ENCODE results near the gene SIGLEC6. TPM values are rescaled to one million over a fixed set of nuclear protein-coding genes. Genes with fewer than 3 reads are reported as not detected.

The SIGLEC6 gene
- total and polyA plus RNA-seq, 11 donors, result 0.10 to 0.40 (median 0.24) TPM; not detected in 5

DNA sequence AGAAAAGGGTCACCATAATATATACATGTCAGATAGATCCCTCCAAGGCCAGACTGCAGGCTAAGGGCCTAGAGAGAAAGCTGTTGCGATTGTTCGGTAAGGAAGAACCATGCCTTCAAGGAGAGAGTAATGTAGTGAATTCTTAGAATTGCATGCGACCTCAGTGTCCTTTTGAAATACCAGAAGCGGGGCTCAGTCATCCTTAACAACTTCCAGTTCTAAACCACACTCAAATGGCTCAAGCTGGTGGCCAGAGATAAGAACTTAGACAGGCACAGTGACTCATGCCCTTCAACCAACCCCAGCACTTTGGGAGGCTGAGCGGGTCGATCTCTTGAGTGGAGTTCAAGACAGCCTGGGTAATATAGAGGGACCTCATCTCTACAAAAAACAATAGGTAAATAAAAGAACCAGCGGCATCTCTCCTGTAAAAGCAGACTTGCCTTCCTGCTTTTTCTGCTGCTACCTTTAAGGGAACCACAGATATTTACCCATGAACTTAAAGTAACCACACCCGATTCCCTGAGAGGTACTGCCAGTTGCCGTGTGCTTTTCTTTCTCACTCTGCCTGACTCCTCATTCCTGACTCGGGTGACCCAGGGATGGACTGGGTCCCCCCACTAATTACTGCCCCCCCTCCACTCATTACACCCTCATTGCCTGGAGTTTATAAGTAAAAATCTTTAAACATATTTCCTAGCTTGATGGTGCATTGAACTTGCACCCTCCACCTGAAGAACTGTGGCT is 15.4 kb upstream of the SIGLEC6 start:
- Histone ChIP-seq H3K4me3 (no peak overlapping the region), H3K4me1 (peaks cover 0 to 6% (median 0%) of the 10 kb centered on the region in 12 donors), H3K27ac (no peak overlapping the region), H3K9me3 (no peaks in the 10 kb centered on the region), H3K36me3 (no peaks in the 10 kb centered on the region), H3K27me3 (peaks cover 0 to 57% (median 8%) of the 10 kb centered on the region in 9 donors)
- WGBS, 4 donors, result 40 to 51% (median 47%) methylated on average over 10 of the region's 10 CpGs
- DNase-seq (no peak), ATAC-seq (no peak)
- TF ChIP-seq POLR2A (IDR thresholded peaks at IDR 0.05) (no peak), CTCF (IDR thresholded peaks at IDR 0.05) (no peak)
- intact Hi-C loops (cut with DNase I), result no loop called here

- Histone ChIP-seq H3K4me3 (no peak overlapping the region), H3K9me3 (no peaks in the 10 kb centered on the region), H3K36me3 (no peaks in the 10 kb centered on the region), H3K27ac (no peak overlapping the region), H3K27me3 (peaks cover 0 to 63% (median 8%) of the 10 kb centered on the region in 9 donors), H3K4me1 (peaks cover 0 to 6% (median 0%) of the 10 kb centered on the region in 12 donors)
- no peak for TF ChIP-seq CTCF (IDR thresholded peaks at IDR 0.05)
- TF ChIP-seq POLR2A (IDR thresholded peaks at IDR 0.05), result no peak
- WGBS, 4 donors, result 57 to 65% (median 60%) methylated on average over 5 of the region's 5 CpGs
- ATAC-seq (no peak), DNase-seq (no peak)
- intact Hi-C loops (cut with DNase I), result no loop called here
Observed at GRCh38 chr19:51546107-51546649, 14.7 kb upstream of the SIGLEC6 start.

DNA sequence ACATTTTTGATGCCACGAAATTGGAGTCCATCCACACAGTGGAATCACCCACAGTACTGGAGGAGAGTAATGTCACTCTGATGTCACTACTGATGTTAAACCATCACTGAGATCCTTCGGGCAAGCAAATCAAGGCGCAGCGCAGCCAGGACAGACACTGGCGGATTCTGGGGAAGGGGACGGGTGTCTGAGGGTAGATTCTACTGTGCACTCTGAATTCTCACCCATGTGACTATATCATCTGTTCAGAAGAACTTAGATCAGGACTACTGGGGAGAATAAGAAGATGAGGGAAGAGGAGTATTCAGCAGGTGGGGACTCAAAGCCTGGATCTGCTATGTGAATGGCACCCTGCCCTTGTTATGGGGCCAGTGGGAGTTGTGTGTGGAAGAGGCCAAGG is 12.6 kb upstream of the SIGLEC6 start:
- ATAC-seq, result no peak
- Histone ChIP-seq H3K4me3 (no peak overlapping the region), H3K27me3 (peaks cover 0 to 58% (median 3%) of the 10 kb centered on the region in 9 donors), H3K36me3 (no peaks in the 10 kb centered on the region), H3K27ac (no peak overlapping the region), H3K4me1 (peaks cover 0 to 6% (median 0%) of the 10 kb centered on the region in 12 donors), H3K9me3 (no peaks in the 10 kb centered on the region)
- 74 to 81% (median 80%) methylated on average over 6 of the region's 6 CpGs for WGBS, 4 donors
- no peak for DNase-seq
- intact Hi-C loops (cut with DNase I), result no loop called here
- TF ChIP-seq CTCF (IDR thresholded peaks at IDR 0.05), result no peak
- no peak for TF ChIP-seq POLR2A (IDR thresholded peaks at IDR 0.05)

GRCh38 chr19:51542699-51543098 is 11.2 kb upstream of the SIGLEC6 start:
- H3K4me3 ChIP-seq, result no peak overlapping the region
- peaks cover 0 to 6% (median 0%) of the 10 kb centered on the region in 12 donors for H3K4me1 ChIP-seq
- WGBS, 4 donors, result 44 to 71% (median 59%) methylated on average over 5 of the region's 5 CpGs
- no peak overlapping the region for H3K27ac ChIP-seq
- H3K9me3 ChIP-seq, result no peaks in the 10 kb centered on the region
- ATAC-seq (no peak), DNase-seq (no peak)
- TF ChIP-seq CTCF (IDR thresholded peaks at IDR 0.05) (no peak), POLR2A (IDR thresholded peaks at IDR 0.05) (no peak)
- peaks cover 0 to 67% (median 9%) of the 10 kb centered on the region in 9 donors for H3K27me3 ChIP-seq
- H3K36me3 ChIP-seq, result no peaks in the 10 kb centered on the region
- intact Hi-C loops (cut with DNase I), result no loop called here

Data from heart left ventricle (tissue), 16 donors.